Heart left ventricle (tissue), 13 donors: ENCODE data around the gene VPS35L.
"Not testable (repeated sequence)": the region's sequence is repeated elsewhere in the genome, so short reads cannot be mapped to it uniquely, and the experiment has no call there.

ENCODE experiments used
- POLR2A ChIP-seq, 2 donors: fragments of 450-650 bp; IDR thresholded peaks; one replicate each; pipeline ENCODE4 v1.6.1; 2017; ENCODE audit warnings: antibody characterized with exemption in 2 of 2, mild to moderate bottlenecking in 2 of 2, moderate library complexity in 2 of 2
- TF ChIP-seq, protein P1 (sequence below), 12 donors: fragments of 200-600 bp; sonication (generic) in 4 of 12; IDR thresholded peaks; one replicate each; pipeline versions ENCODE4 v1.5.0 to v1.8.0; 2018 to 2022; ENCODE audit warnings: antibody characterized with exemption in 12 of 12, mild to moderate bottlenecking in 5 of 12
- donor health status: ischemic (EF 13 %, LVEDD 7.1; RV severe dilation, severe dysfunction).
- donor health status: DM: no; HTN: yes; CAD: no.
- donor health status: DM: no; HTN: no; CAD: no.
- donor health status: ischemic (EF 25% LVEDD 6.9; RV normal size, moderate dysfunction).
- donor health status: ischemic (EF 25% LVEDD 5.7; RV mildly dilated, moderate dysfunction).
- donor health status: ischemic (EF 35%, LVEDD 5.7; RV mildly dilated, moderate dysfunction).
- donor health status: nonischemic (EF 11% LVEDD 7.7; RV severe dilation, severe dysfunction).
- donor health status: DM: yes; HTN: yes; CAD: no.
- donor health status: PGD.
- donor health status: ischemic (EF 29% LVEDD 5.4; RV normal size, mild dysfunction).
- donor health status: nonischemic (EF 23%, LVEDD 6.1; RV moderate dilation, normal function).

DNA sequence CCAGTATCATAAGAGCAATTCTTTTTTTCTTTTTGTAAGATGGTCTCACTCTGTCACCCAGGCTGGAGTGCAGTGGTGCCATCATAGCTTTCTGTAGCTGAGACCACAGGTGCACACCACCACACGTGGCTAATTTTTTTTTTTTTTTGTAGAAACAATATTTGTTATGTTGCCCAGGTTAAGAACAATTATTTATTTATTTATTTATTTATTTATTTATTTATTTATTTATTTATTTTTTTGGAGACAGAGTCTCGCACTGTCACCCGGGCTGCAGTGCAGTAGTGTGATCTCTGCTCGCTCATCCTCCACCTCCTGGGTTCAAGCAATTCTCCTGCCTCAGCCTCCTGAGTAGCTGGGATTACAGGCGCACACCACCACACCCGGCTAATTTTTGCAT is 123.8 kb downstream of the VPS35L start:
- TF ChIP-seq, protein P1, sequence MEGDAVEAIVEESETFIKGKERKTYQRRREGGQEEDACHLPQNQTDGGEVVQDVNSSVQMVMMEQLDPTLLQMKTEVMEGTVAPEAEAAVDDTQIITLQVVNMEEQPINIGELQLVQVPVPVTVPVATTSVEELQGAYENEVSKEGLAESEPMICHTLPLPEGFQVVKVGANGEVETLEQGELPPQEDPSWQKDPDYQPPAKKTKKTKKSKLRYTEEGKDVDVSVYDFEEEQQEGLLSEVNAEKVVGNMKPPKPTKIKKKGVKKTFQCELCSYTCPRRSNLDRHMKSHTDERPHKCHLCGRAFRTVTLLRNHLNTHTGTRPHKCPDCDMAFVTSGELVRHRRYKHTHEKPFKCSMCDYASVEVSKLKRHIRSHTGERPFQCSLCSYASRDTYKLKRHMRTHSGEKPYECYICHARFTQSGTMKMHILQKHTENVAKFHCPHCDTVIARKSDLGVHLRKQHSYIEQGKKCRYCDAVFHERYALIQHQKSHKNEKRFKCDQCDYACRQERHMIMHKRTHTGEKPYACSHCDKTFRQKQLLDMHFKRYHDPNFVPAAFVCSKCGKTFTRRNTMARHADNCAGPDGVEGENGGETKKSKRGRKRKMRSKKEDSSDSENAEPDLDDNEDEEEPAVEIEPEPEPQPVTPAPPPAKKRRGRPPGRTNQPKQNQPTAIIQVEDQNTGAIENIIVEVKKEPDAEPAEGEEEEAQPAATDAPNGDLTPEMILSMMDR (IDR thresholded peaks at IDR 0.05) = not testable (repeated sequence)
- TF ChIP-seq POLR2A (IDR thresholded peaks at IDR 0.05) = not testable (repeated sequence)
